Aorta (tissue), 5 donors: ENCODE measurements around the gene ARHGDIB. TPM values are rescaled to one million over a fixed set of nuclear protein-coding genes. Genes with fewer than 3 reads are reported as not detected.

Experiments used
- ATAC-seq: fragments of 200-7000 bp; cut with Tn5 transposase; one replicate; pipeline ENCODE4 v1.9.1; 2022; ENCODE audit warnings: moderate library complexity; ENCODE audit not compliant: low FRiP score
- DNase-seq, 2 donors: peaks; one replicate each; pipeline ENCODE4 v3.0.0-alpha.2; 2020
- H3K27ac ChIP-seq, 2 donors: one replicate each; pipeline ENCODE4 v1.5.1; 2013; ENCODE audit warnings: low read length in 2 of 2, mild to moderate bottlenecking in 2 of 2, moderate library complexity in 2 of 2, control low read depth in 1 of 2, inconsistent platforms in 1 of 2, low read depth in 1 of 2
- H3K27me3 ChIP-seq, 2 donors: one replicate each; pipeline ENCODE4 v1.6.1; 2013; ENCODE audit warnings: control low read depth in 1 of 2, low read length in 1 of 2, mild to moderate bottlenecking in 1 of 2, moderate library complexity in 1 of 2; ENCODE audit not compliant: insufficient read depth in 2 of 2, control insufficient read depth in 1 of 2
- H3K36me3 ChIP-seq, 2 donors: one replicate each; pipeline ENCODE4 v1.6.1; 2013; ENCODE audit warnings: control low read depth in 1 of 2, low read length in 1 of 2, mild to moderate bottlenecking in 1 of 2; ENCODE audit not compliant: insufficient read depth in 2 of 2, control insufficient read depth in 1 of 2
- H3K4me1 ChIP-seq, 2 donors: one replicate each; pipeline ENCODE4 v1.6.1; 2013; ENCODE audit warnings: low read length in 2 of 2, control low read depth in 1 of 2, mild to moderate bottlenecking in 1 of 2, moderate library complexity in 1 of 2; ENCODE audit not compliant: insufficient read depth in 2 of 2, control insufficient read depth in 1 of 2
- H3K4me3 ChIP-seq, 2 donors: one replicate each; pipeline ENCODE4 v1.5.1; 2013; ENCODE audit warnings: low read length in 2 of 2, control low read depth in 1 of 2, mild to moderate bottlenecking in 1 of 2
- H3K9me3 ChIP-seq: one replicate; pipeline ENCODE4 v1.6.1; 2013; ENCODE audit warnings: mild to moderate bottlenecking, low read length; ENCODE audit not compliant: control insufficient read depth
- WGBS, 2 donors: extraction: QIAGEN DNeasy Blood & Tissue Kit; methylation state at CpG; one replicate each; pipeline ENCODE4 v1.1.7; 2013; 5-methylcytosine and 5-hydroxymethylcytosine counted together
- intact Hi-C, 2 donors: fragments of 100-400 bp; cut with DNase I; formaldehyde crosslinking; loops; one replicate each; pipeline versions ENCODE4 v1.14.2 to v1.15.0; 2022
- polyA plus RNA-seq, 2 donors: library from polyadenylated mRNA; stranded (reverse); fragments of 200-250 nt; gene quantifications; one replicate each; pipeline ENCODE4 v1.2.3, GENCODE V29; 2013
- total RNA-seq, 2 donors: library from RNA; stranded (reverse); fragmentation: NEBNext Ultra II Directional; extraction: Animal tissue kit (Norgen Biotek cat#: 25700); gene quantifications; one replicate each; pipeline ENCODE4 v1.2.1, GENCODE V29; 2021
- donor health status: healthy with polysubstance abuse.
- donor health status: Bipolar disorder and iron deficiency.
- donor health status: DM: no; HTN: no; CAD: no.
- donor health status: DM: no; HTN: no; CAD: no.
- donor health status: DM: yes; HTN: yes; CAD: no.

Gene ARHGDIB
- total and polyA plus RNA-seq, 4 donors, result 119 to 248 (median 152) TPM

- Histone ChIP-seq H3K4me3 (no peak overlapping the region), H3K4me1 (no peaks in the 10 kb centered on the region), H3K27me3 (no peaks in the 10 kb centered on the region), H3K36me3 (peaks cover 0 to 2% of the 10 kb centered on the region in 2 donors), H3K27ac (no peak overlapping the region), H3K9me3 (no peaks in the 10 kb centered on the region)
- DNase-seq, result no peak
- no peak for ATAC-seq
- intact Hi-C loops, result no loop called here
- 90% methylated on average over 3 of the region's 3 CpGs for WGBS, 2 donors
Observed at GRCh38 chr12:14976658-14977057, 15.3 kb upstream of the ARHGDIB start.

- DNase-seq (peak in 1 of 2 donors; percentile 50), ATAC-seq (no peak)
- Histone ChIP-seq H3K4me1 (no peaks in the 10 kb centered on the region), H3K27ac (no peak overlapping the region), H3K27me3 (no peaks in the 10 kb centered on the region), H3K9me3 (no peaks in the 10 kb centered on the region), H3K36me3 (no peaks in the 10 kb centered on the region), H3K4me3 (no peak overlapping the region)
- intact Hi-C loops, result no loop called here
- 87 to 90% methylated on average over 4 of the region's 4 CpGs for WGBS, 2 donors
Observed at GRCh38 chr12:14975457-14975856, 14.1 kb upstream of the ARHGDIB start.

- H3K36me3 ChIP-seq, result no peaks in the 10 kb centered on the region
- DNase-seq (no peak), ATAC-seq (no peak)
- H3K27ac ChIP-seq, result no peak overlapping the region
- no peaks in the 10 kb centered on the region for H3K9me3 ChIP-seq
- H3K4me3 ChIP-seq, result no peak overlapping the region
- no peaks in the 10 kb centered on the region for H3K4me1 ChIP-seq
- H3K27me3 ChIP-seq, result no peaks in the 10 kb centered on the region
- intact Hi-C loops, result no loop called here
- 94 to 95% methylated on average over 3 of the region's 3 CpGs for WGBS, 2 donors
Observed at GRCh38 chr12:14974633-14975032, 13.2 kb upstream of the ARHGDIB start.

DNA sequence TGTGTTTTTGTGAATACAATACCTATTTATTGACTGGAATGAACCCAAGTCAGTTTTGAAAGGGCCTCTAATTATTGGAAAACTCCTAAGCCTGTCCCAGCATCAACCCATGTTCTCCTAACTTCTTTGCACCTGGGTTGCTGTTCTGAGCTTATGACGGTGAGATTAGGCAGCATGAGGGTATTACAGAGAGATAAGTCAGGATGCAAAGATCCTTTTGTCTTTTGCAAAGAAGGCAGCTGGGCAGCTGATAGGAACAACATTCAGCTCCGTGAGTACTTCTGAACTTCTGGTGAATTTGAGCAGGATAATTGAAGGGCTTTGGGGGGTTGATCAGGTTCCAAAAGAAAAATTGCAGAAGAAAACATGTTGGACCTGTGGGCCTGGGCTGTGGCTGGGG, 11.4 kb upstream of the ARHGDIB start, which contains the start of gene PDE6H:
PDE6H (plus strand) TSS at position 227 of the 400 bp plus-strand sequence. CDS start 4,971 bp downstream, outside the sequence.
- intact Hi-C loops, result no loop called here
- Histone ChIP-seq H3K4me3 (no peak within 1 kb of the TSS), H3K9me3 (no peaks in the 10 kb centered on the region), H3K27me3 (no peaks in the 10 kb centered on the region), H3K27ac (no peak within 1 kb of the TSS), H3K36me3 (no peaks in the 10 kb centered on the region), H3K4me1 (no peaks in the 10 kb centered on the region)
- 91 to 93% methylated on average over 2 of the region's 2 CpGs for WGBS, 2 donors
- no peak for DNase-seq
- ATAC-seq, result no peak

DNA sequence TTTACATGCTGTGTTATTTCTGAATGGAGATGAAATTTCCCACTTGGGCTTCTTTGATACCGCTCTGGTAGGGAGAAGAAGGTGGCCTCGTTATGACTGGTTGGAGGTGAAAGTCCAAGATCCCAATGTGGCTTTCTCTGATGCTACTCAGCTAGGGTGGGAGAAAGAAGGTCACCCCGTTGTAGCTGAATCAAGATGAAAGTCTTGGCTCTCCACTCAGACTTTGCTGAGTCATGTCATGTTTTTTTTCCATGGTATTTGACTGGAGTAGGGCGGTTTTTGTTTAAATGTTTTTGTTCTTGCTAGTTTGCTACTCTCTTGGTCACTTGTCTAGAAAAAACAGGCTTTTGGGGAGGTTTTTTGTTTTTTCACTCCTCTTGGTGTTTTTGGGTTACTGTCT, 9.1 kb upstream of the ARHGDIB start:
- Histone ChIP-seq H3K9me3 (no peaks in the 10 kb centered on the region), H3K27me3 (no peaks in the 10 kb centered on the region), H3K27ac (no peak overlapping the region), H3K4me1 (no peaks in the 10 kb centered on the region), H3K36me3 (no peaks in the 10 kb centered on the region), H3K4me3 (no peak overlapping the region)
- ATAC-seq (no peak), DNase-seq (no peak)
- 64 to 74% methylated on average over 4 of the region's 4 CpGs for WGBS, 2 donors
- intact Hi-C loops, result no loop called here

GRCh38 chr12:14968478-14968877, 7.1 kb upstream of the ARHGDIB start:
- Histone ChIP-seq H3K4me3 (no peak overlapping the region), H3K27me3 (no peaks in the 10 kb centered on the region), H3K27ac (no peak overlapping the region), H3K36me3 (no peaks in the 10 kb centered on the region), H3K9me3 (no peaks in the 10 kb centered on the region), H3K4me1 (no peaks in the 10 kb centered on the region)
- ATAC-seq (no peak), DNase-seq (no peak)
- 37 to 46% methylated on average over 3 of the region's 3 CpGs for WGBS, 2 donors
- intact Hi-C loops, result no loop called here

DNA sequence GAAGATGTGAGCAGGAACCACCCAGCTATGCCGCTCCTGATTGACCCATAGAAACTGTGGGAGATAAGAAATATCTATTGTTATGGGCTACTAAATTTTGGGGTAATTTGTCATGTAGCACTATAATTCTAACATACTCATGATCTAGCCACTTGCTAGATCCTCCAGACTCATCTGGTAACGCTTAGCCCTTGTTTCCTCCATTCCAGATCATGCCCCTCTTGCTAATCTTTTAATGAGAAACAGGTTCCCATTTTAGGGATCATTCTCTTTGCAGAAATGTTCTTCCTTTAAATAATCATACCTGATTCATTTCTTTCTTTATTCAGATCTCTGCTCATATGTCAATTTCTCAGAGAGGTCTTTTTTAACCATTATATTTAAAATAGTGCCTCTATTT, 3.8 kb upstream of the ARHGDIB start:
- H3K4me1 ChIP-seq, result peaks cover 0 to 1% of the 10 kb centered on the region in 2 donors
- DNase-seq, result no peak
- H3K9me3 ChIP-seq, result no peaks in the 10 kb centered on the region
- no peaks in the 10 kb centered on the region for H3K27me3 ChIP-seq
- H3K4me3 ChIP-seq, result no peak overlapping the region
- ATAC-seq, result no peak
- no peaks in the 10 kb centered on the region for H3K36me3 ChIP-seq
- 95 to 99% methylated on average over 2 of the region's 2 CpGs for WGBS, 2 donors
- H3K27ac ChIP-seq, result no peak overlapping the region
- intact Hi-C loops, result no loop called here

GRCh38 chr12:14964406-14964805, 3.0 kb upstream of the ARHGDIB start:
- no peaks in the 10 kb centered on the region for H3K27me3 ChIP-seq
- intact Hi-C loops, result no loop called here
- H3K4me3 ChIP-seq, result no peak overlapping the region
- ATAC-seq, result no peak
- H3K9me3 ChIP-seq, result no peaks in the 10 kb centered on the region
- DNase-seq, result no peak
- H3K27ac ChIP-seq, result no peak overlapping the region
- no peaks in the 10 kb centered on the region for H3K36me3 ChIP-seq
- WGBS, 2 donors, result 84 to 85% methylated on average over 2 of the region's 2 CpGs
- H3K4me1 ChIP-seq, result peaks cover 0 to 1% of the 10 kb centered on the region in 2 donors

DNA sequence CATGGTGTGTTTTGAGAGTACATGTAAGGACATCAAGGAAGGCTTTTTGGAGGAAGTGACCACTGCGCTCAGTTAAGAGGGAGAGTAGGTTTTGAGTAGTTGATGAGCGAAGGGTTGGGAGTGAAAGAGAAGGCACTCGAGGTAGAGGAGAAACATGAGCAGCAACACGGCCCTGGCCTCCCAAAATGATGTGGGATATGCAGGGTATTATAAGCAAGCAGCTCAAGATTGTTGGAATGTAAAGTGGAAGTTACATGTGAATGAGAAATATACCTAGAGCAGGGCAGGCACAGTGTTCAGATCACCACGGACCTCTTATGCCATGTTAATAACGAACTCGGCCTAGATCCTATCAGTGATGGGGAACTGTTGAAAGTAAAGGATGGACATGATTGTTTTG, 2.1 kb upstream of the ARHGDIB start:
- 89 to 90% methylated on average over 7 of the region's 7 CpGs for WGBS, 2 donors
- ATAC-seq, result no peak
- no peaks in the 10 kb centered on the region for H3K9me3 ChIP-seq
- H3K27me3 ChIP-seq, result no peaks in the 10 kb centered on the region
- H3K27ac ChIP-seq, result no peak overlapping the region
- intact Hi-C loops, result no loop called here
- H3K4me1 ChIP-seq, result peaks cover 0 to 1% of the 10 kb centered on the region in 2 donors
- no peak for DNase-seq
- no peak overlapping the region for H3K4me3 ChIP-seq
- no peaks in the 10 kb centered on the region for H3K36me3 ChIP-seq
